GM18867 (cell line): ENCODE data around the gene GAB3.

ENCODE experiments used
- ATAC-seq: cut with Tn5 transposase; IDR thresholded peaks from one replicate; pipeline ENCODE4 v1.9.1; 2021; ENCODE audit warnings: mild to moderate bottlenecking, moderate library complexity; ENCODE audit not compliant: unreplicated experiment

Gene GAB3

GRCh38 chrX:154751669-154752271 lies 893 bp upstream of the GAB3 start:
- ATAC-seq, result no peak

- peak; percentile 15 for ATAC-seq
Observed at GRCh38 chrX:154751203-154751668, 359 bp upstream of the GAB3 start.

GRCh38 chrX:154749856-154750255 lies 1.0 kb downstream of the GAB3 start:
- no peak for ATAC-seq

- ATAC-seq, result peak; percentile 56
Observed at GRCh38 chrX:154748712-154749339, 2.1 kb downstream of the GAB3 start.

- no peak for ATAC-seq
Observed at GRCh38 chrX:154742613-154743012, 8.3 kb downstream of the GAB3 start.

GRCh38 chrX:154739952-154740465 lies 10.9 kb downstream of the GAB3 start:
- no peak for ATAC-seq

- ATAC-seq, result no peak
Observed at GRCh38 chrX:154738011-154738738, 12.7 kb downstream of the GAB3 start.

- ATAC-seq, result no peak
Observed at GRCh38 chrX:154737136-154737535, 13.7 kb downstream of the GAB3 start.

GRCh38 chrX:154735695-154736393 lies 15.0 kb downstream of the GAB3 start:
- ATAC-seq, result no peak

GRCh38 chrX:154734061-154734781 lies 16.7 kb downstream of the GAB3 start:
- no peak for ATAC-seq

- ATAC-seq, result no peak
Observed at GRCh38 chrX:154733066-154733425, 17.8 kb downstream of the GAB3 start.

GRCh38 chrX:154732421-154733065 lies 18.3 kb downstream of the GAB3 start:
- ATAC-seq, result no peak

GRCh38 chrX:154731881-154732280 lies 19.0 kb downstream of the GAB3 start:
- ATAC-seq, result no peak

- no peak for ATAC-seq
Observed at GRCh38 chrX:154731184-154731583, 19.7 kb downstream of the GAB3 start.

- ATAC-seq, result no peak
Observed at GRCh38 chrX:154730253-154730891, 20.5 kb downstream of the GAB3 start.

GRCh38 chrX:154729439-154729838 lies 21.4 kb downstream of the GAB3 start:
- ATAC-seq, result no peak

GRCh38 chrX:154728431-154729190 lies 22.3 kb downstream of the GAB3 start:
- no peak for ATAC-seq

- ATAC-seq, result no peak
Observed at GRCh38 chrX:154727871-154728270, 23.0 kb downstream of the GAB3 start.

GRCh38 chrX:154727418-154727817 lies 23.5 kb downstream of the GAB3 start:
- ATAC-seq, result no peak
